VCaP (cell line): ENCODE measurements around the gene MED12L.
"Not testable (repeated sequence)": the region's sequence is repeated elsewhere in the genome, so short reads cannot be mapped to it uniquely, and the experiment has no call there.

Experiments used
- H3K27ac ChIP-seq: fragments of 450-650 bp; 2 replicates; pipeline ENCODE4 v1.5.1; 2017
- TF ChIP-seq, protein P1 (sequence below): fragments of 450-650 bp; conservative IDR thresholded peaks from 2 replicates; pipeline ENCODE4 v1.5.1; 2017; ENCODE audit warnings: mild to moderate bottlenecking, moderate library complexity

The MED12L gene

GRCh38 chr3:151168269-151169094 is 83.0 kb downstream of the MED12L start:
- TF ChIP-seq, protein P1, sequence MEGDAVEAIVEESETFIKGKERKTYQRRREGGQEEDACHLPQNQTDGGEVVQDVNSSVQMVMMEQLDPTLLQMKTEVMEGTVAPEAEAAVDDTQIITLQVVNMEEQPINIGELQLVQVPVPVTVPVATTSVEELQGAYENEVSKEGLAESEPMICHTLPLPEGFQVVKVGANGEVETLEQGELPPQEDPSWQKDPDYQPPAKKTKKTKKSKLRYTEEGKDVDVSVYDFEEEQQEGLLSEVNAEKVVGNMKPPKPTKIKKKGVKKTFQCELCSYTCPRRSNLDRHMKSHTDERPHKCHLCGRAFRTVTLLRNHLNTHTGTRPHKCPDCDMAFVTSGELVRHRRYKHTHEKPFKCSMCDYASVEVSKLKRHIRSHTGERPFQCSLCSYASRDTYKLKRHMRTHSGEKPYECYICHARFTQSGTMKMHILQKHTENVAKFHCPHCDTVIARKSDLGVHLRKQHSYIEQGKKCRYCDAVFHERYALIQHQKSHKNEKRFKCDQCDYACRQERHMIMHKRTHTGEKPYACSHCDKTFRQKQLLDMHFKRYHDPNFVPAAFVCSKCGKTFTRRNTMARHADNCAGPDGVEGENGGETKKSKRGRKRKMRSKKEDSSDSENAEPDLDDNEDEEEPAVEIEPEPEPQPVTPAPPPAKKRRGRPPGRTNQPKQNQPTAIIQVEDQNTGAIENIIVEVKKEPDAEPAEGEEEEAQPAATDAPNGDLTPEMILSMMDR = peak; percentile 92
- no peak overlapping the region for H3K27ac ChIP-seq

DNA sequence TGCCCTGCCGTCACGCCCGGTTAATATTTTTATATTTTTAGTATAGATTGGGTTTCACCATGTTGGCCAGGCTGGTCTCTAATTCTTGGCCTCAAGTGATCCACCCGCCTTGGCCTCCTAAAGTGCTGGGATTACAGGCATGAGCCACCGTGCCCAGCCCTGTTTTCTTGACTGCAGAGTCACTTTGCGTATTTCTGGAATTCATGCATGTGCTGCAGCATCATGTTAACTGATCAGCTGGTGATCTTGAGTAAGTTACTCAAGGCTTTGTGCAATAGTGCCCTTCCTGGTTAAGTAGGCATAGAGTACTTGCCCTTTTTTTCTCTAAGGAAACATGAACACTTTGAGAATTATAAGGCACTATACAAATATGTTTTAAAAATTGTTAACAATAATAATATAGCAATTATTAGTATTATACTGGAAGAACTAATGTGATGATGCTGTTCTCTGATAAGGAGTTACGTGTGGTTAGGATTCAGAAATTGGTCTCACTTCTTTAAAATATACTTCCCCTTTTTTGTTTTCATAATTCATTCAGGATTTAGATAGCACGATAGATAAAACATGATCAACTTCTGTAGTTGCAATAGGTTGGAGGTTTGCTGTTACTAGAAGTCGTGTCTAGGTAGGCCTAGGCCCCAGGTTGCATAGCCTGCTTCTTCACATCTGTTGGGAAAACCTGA is 83.9 kb downstream of the MED12L start:
- TF ChIP-seq, protein P1 = no peak
- H3K27ac ChIP-seq = no peak overlapping the region

GRCh38 chr3:151169948-151170679 is 84.7 kb downstream of the MED12L start:
- H3K27ac ChIP-seq = not testable (repeated sequence)

DNA sequence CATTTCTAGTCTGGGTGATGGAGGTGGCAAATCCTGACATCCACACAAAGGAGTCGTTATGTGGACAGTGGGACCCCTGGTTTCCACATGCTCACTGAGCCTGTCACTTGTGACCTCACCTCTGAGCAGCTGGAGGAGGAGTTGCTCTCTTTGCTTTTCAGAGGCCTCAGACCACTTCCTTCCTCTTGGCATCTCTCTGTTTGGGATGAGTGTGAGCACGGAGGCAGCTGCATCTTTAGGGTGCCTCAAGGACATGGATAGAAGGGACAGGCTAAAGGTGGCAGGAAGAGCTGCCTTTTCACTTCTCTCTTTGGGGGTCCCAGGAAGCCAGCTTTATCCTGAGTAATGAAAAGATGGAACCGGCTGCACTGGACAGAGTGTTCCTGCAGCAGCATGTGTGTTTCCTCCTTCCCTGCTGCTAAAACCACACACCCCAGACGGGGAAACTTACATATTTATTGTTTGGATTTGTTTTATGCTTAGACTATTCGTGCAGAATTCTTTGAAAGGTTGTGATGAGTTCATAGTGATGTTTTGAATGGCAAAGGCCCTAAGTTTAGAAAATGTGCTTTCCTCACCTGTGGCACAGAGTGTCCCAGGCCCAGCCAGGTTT is 85.8 kb downstream of the MED12L start:
- TF ChIP-seq, protein P1 = no peak
- H3K27ac ChIP-seq = no peak overlapping the region

DNA sequence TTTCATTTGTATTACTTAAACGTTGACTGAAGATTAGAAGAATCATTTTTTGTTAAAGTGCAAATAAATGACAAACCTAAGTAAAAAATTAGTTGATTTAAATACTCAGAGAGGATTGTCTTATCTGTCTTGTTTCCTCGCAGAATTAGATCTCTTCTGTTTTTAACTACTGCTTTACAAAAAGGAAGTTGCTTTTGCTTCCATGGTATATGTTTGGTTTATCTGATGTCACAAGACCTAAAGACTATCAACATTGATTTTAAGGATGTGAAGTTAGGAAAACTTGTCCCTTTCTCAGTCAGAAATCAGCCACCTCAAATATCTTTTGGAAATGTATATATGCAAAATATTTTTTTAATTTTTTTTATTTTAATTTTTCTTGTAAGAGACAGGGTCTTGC is 88.9 kb downstream of the MED12L start:
- no peak overlapping the region for H3K27ac ChIP-seq
- TF ChIP-seq, protein P1 = no peak

DNA sequence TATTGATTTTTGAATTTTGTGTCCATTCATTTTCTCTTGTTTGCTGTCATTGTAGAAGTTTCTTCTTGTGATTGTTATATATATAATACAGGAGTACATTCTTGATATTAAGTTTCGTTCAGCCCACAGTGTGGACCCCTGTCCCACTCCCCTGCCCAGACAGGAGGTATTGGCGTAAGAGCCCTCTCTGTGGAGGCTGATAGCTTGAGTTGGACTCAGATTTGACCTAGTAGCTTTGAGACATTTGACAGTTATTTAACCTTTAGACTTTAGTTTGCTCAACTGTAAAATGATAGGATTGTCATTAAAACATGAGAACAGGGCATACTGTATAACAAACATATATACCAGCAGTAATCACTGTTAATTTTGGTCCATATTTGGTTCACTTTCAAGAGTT is 90.5 kb downstream of the MED12L start:
- no peak overlapping the region for H3K27ac ChIP-seq
- TF ChIP-seq, protein P1 = no peak

DNA sequence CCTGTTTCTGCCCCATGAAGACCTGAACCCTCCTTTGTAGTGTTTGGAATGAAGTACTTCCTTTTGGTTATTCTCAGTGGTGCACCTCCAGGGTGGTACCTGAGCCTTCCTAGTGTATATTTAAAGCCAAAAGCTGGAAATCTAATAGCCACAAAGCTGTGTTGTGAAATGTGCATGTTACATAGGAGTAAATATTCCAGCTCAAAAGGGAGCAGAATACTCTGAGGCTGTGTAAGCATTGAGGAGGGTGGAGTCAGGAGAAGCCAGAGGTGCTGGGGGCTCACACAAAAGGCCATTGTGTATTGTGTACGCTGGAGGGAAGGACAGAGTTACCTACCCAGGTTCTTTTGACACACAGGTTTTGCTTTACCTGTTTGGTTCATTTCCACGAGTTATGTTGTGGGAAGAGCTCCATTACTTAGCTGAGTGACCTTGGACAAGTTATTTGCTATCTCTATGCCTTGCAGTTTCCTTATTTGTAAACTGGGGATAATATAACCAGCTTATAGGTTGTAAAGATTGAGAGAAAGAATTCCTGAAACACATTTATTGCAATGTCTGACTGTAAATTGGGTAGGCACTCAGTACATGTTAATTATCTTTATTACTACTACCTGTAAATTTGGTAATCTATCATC is 92.9 kb downstream of the MED12L start:
- no peak overlapping the region for H3K27ac ChIP-seq

More for the DNA sequence above, 92.9 kb downstream of the MED12L start:
- TF ChIP-seq, protein P1 = no peak
